Superior temporal gyrus (tissue), 1 donor: ENCODE measurements around the gene SRGAP2C.
A peak's percentile ranks its signal among the peaks of the same experiment; 100 is the strongest.
"Not testable (repeated sequence)": the region's sequence is repeated elsewhere in the genome, so short reads cannot be mapped to it uniquely, and the experiment has no call there.

ENCODE experiments used
- DNase-seq: peaks from one replicate; pipeline ENCODE4 v3.0.0-alpha.2; 2016; ENCODE audit errors: extremely low spot score

SRGAP2C gene

GRCh38 chr1:121384754-121385153, 200.0 kb downstream of the SRGAP2C start:
- peak; percentile 2 for DNase-seq

DNA sequence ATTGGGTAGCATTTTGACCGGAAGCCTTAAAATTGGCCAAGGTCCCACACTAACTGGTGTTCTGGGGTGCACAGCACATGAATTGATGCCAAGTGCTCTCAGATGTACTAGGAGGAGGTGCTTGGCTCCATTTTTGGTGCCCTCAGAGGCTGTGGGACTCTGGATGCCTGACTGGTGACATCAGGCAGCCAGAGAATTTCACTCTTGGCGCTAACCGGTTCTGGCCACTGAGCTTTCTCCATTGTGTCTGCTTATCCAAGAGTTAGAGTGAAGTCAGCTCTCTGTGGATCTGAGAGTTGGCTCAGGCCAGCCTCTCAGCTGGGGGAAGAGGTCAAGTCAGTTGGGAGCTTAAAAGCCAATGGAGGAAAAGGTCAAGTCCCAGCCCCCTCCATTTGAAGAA, 200.4 kb downstream of the SRGAP2C start:
- DNase-seq: not testable (repeated sequence)

DNA sequence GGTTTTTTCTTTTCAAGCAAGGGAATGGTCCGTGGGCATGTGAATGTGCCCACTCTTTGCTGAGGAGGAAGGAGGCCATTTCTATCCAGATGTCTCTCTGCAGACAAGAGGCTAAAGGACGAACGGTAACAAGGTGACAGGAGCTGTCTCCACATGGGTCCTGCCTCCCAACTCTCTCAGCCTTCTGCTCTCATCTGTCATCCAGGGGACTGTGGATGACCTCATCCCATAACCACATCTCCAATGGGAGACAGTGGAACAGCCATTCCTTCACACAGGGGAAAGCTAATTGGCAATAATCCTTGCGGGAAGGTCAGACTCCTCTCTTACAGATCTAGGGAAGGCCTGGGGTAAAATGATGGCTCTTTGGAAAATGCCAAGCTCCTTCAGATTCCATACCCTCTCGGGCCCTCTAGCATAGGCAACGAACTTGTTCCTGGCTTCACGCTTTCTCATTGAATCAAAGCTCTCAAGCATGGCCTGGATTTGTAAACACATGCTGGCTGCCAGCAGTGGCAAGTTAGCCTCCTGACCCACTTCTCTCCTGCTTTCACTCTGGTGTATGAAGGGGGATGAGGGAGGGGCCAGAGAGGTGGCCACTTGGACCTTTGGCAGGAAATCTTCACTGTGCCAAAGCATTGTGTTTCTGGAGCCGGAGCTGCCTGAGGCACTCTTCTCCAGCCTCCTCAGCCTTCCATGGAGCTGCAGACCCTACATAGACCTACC, 201.0 kb downstream of the SRGAP2C start:
- not testable (repeated sequence) for DNase-seq

GRCh38 chr1:121386319-121386948, 201.7 kb downstream of the SRGAP2C start:
- DNase-seq: not testable (repeated sequence)

GRCh38 chr1:121389895-121390560, 205.3 kb downstream of the SRGAP2C start:
- DNase-seq: not testable (repeated sequence)

GRCh38 chr1:121392130-121392529, 207.4 kb downstream of the SRGAP2C start:
- DNase-seq: not testable (repeated sequence)

GRCh38 chr1:121395718-121396201, 211.0 kb downstream of the SRGAP2C start:
- DNase-seq: not testable (repeated sequence)

DNA sequence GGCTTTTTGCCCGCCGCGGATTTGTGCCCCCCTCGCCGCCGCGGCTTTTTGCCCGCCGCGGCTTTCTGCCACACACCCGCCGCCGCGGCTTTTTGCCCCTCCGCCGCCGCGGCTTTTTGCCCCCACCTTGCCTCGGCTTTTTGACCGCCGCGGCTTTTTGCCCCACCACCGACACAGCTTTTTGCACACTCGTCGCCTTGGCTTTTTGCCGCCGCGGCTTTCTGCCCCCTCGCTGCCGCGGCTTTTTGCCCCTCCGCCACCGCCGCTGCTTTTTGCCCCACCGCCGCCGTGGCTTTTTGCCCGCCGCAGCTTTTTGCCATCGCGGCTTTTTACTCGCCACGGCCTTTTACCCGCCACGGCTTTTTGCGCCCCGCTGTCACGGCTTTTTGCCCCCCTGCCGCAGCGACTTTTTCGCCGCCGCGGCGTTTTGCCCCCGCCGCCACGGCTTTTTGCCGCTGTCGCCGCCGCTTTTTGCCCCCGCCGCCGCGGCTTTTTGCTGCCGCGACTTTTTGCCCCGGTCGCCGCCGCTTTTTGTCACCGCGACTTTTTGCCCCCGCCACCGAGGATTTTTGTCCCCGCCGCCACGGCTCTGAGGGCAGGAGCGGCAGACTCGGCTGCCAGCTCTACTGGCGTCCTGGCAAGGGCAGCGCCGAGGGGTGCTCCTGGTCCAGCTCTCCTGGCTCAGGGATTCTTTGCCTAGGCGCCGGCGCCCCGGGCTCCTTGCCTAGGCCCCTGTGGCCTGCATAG, 211.7 kb downstream of the SRGAP2C start:
- not testable (repeated sequence) for DNase-seq

DNA sequence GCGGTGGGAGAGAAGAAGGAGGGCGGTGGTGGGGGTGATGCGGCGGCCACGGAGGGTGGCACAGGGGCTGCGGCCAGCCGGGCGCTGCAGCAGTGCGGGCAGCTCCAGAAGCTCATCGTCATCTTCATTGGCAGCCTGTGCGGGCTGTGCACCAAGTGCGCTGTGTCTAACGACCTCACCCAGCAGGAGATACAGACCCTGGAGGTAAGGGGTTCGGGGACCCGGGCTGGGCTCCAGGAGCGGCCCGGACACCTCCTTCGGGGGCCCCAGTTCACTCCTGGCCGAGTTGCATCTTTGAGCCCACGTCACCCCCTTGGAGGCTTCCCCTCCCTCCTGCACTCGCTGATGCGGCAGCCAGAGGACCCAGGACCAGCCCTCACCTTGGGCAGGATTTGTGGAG, 212.3 kb downstream of the SRGAP2C start:
- not testable (repeated sequence) for DNase-seq

DNA sequence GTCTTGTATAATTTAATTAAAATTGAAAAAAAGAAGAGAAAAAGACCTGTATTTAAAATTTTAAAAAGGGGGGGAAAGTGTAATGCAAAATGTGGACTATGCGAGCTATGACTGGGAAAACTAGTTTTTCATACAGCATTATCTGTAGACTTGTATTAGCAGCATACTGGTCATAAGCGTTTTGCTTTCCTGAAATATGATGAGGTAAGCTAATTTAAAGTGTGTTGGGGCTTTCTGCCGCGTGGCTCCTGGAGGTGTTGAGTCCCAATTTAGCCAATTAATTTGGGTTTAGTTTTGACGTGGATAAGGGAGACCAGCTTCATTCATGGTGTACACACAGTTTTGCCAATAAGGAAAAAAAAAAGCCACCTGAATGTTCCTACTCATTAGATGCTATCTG, 214.4 kb downstream of the SRGAP2C start:
- DNase-seq: not testable (repeated sequence)

- not testable (repeated sequence) for DNase-seq
Measured at GRCh38 chr1:121400108-121400507, 215.3 kb downstream of the SRGAP2C start.

DNA sequence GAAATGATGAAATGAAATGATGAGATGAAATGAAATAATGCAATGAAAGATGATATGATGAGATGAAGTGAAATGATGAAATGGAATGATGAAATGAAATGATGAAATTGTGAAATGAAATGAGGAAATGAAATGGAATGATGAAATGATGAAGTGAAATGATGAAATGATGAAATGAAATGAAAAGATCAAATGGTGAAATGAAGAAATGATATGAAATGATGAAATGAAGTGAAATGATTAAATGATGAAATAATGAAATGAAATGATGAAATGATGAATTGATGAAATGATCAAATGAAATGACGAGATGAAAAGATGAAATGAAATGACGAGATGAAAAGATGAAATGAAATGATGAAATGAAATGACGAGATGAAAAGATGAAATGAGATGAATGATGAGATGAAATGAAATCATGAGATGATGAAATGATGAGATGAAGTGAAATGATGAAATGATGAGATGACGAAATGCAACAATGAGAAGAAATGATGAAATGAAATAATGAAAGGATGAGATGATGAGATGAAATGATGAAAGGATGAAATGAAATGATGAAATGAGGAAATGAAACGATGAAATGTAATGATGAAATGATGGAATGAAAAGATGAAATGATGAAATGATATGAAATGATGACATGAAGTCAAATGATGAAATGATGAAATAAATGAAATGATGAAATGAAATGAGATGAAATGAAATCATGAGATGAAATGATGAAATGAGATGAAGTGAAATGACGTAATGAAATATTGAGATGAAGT, 216.0 kb downstream of the SRGAP2C start:
- not testable (repeated sequence) for DNase-seq

DNA sequence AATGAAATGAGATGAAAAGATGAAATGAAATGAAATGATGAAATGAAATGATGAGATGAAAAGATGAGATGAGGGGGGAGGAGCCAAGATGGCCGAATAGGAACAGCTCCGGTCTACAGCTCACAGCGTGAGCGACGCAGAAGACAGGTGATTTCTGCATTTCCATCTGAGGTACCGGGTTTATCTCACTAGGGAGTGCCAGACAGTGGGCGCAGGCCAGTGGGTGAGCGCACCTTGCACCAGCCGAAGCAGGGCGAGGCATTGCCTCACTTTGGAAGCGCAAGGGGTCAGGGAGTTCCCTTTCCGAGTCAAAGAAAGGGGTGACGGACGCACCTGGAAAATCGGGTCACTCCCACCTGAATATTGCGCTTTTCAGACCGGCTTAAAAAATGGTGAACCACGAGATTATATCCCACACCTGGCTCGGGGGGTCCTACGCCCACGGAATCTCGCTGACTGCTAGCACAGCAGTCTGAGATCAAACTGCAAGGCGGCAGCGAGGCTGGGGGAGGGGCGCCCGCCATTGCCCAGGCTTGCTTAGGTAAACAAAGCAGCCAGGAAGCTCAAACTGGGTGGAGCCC, 216.7 kb downstream of the SRGAP2C start:
- not testable (repeated sequence) for DNase-seq

- DNase-seq: not testable (repeated sequence)
Measured at GRCh38 chr1:121403254-121403653, 218.5 kb downstream of the SRGAP2C start.

GRCh38 chr1:121408354-121408753, 223.6 kb downstream of the SRGAP2C start:
- no peak for DNase-seq

DNA sequence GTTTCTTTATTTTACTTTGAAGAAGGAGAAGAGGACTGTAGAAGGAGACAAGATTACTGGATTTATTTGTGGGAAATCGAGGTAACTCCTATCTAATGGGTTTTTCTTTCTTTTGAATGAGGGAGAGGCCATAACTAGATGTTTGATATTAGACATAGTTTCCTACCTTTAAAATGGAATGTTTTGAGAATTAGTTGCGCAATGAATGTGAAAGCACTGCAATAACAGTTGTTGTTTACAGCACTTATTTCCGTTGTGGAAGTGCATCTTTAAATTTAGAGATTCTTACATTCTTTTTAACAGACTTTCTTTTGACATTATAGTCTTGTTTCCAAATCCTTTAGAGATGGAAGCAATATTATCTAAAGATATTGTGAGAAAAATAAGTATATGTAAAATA, 229.0 kb downstream of the SRGAP2C start:
- DNase-seq: no peak

- no peak for DNase-seq
Measured at GRCh38 chr1:121414905-121415304, 230.1 kb downstream of the SRGAP2C start.

DNA sequence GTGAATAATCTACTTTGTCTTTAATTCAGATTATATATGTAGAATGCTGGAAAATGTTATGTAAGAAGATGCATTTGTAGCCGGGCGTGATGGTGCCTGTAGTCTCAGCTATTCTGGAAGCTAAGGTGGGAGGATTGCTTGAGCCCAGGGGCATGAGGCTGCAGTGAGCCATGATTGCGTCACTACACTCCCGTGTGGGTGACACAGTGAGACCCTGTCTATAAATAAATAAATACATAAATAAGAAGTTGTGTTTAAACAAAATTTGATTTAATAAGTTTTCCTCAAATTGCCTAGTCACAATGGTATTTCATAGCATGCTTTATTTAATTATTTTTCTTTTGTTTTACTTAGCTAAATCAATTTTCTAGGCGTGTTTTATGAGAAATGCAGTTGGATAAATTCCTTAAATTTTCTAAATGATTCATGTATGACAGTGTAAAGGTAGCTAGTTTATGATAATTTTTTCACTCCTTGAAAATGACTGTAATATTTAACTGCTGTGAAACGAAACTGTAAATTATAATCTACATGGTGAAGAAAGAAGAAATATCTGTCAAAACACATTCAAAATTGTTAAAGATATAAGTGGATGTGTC, 232.6 kb downstream of the SRGAP2C start:
- no peak for DNase-seq

DNA sequence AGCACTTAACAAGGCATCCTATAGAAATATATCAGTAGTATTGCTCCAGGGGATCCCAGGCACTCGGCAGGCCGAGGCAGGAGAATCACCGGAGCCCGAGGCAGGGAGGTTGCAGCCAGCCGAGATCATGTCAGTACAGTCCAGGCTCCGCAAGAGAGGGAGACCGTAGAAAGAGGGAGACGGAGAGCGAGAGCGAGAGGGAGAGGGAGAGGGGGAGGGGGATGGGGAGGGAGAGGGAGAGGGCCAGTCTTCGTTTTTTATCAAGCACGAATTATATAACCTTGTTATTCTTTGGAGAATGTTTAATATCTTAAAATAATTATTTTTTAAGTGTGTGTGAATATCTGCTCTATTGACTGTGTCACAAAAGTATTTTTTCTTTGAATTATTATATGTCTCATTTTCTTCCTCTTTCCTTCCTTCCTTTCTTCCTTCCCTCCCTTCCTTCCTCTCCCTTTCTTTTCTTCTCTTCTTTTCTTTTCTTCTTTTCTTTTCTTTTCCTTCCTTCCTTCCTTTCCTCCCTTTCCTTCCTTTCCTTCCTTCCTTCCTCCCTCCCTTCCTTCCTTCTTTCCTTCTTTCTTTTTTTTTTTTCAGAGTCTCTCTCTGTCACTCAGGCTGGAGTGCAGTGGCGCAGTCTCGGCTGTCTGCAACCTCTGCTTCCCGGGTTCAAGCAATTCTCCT, 233.7 kb downstream of the SRGAP2C start:
- no peak for DNase-seq
